Bronchial epithelial cell (primary cell): Measurements from ENCODE around the gene CLEC14A. TPM values are rescaled to one million over a fixed set of nuclear protein-coding genes. Genes with fewer than 3 reads are reported as not detected.
A peak's percentile ranks its signal among the peaks of the same experiment; 100 is the strongest.

Experiments used
- DNase-seq: peaks from one replicate; pipeline ENCODE4 v3.0.0-alpha.2; 2010; ENCODE audit warnings: low read depth
- FAIRE-seq: peaks from 2 replicates; lab custom pipeline; 2011; peaks lifted over from hg19 to GRCh38; lab: Jason Lieb, UNC
- H3K27me3 ChIP-seq: 2 replicates; pipeline ENCODE4 v1.5.1; 2011; ENCODE audit warnings: low read length; ENCODE audit not compliant: control insufficient read depth, insufficient read depth
- H3K36me3 ChIP-seq: 2 replicates; pipeline ENCODE4 v1.5.1; 2011; ENCODE audit warnings: low read length; ENCODE audit not compliant: control insufficient read depth, insufficient read depth
- H3K4me3 ChIP-seq: 2 replicates; pipeline ENCODE4 v1.5.1; 2011; ENCODE audit warnings: mild to moderate bottlenecking, low read depth, low read length, control low read depth
- total RNA-seq: library from RNA; depleted of rRNA; stranded (reverse); fragments of >200 nt; gene quantifications from 2 replicates; pipeline ENCODE4 v1.2.1, GENCODE V29; 2014
- TF ChIP-seq, protein P1 (sequence below): IDR thresholded peaks from 2 replicates; pipeline ENCODE4 v1.5.1; 2011; ENCODE audit warnings: mild to moderate bottlenecking, moderate library complexity, low read length, control low read depth, inconsistent platforms; ENCODE audit not compliant: insufficient read depth, severe bottlenecking

CLEC14A gene
- total RNA-seq, 1 donor from 2014 or later: not detected

DNA sequence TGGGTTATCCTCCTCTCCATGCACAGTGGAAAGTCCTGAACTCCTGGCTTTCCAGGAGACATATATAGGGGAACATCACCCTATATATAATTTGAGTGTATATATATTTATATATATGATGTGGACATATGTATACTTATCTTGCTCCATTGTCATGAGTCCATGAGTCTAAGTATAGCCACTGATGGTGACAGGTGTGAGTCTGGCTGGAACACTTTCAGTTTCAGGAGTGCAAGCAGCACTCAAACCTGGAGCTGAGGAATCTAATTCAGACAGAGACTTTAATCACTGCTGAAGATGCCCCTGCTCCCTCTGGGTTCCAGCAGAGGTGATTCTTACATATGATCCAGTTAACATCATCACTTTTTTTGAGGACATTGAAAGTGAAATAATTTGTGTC is 43.8 kb downstream of the CLEC14A start:
- Histone ChIP-seq H3K4me3 (no peak overlapping the region), H3K36me3 (no peaks in the 10 kb centered on the region), H3K27me3 (peaks cover 31% of the 10 kb centered on the region)
- TF ChIP-seq, protein P1, sequence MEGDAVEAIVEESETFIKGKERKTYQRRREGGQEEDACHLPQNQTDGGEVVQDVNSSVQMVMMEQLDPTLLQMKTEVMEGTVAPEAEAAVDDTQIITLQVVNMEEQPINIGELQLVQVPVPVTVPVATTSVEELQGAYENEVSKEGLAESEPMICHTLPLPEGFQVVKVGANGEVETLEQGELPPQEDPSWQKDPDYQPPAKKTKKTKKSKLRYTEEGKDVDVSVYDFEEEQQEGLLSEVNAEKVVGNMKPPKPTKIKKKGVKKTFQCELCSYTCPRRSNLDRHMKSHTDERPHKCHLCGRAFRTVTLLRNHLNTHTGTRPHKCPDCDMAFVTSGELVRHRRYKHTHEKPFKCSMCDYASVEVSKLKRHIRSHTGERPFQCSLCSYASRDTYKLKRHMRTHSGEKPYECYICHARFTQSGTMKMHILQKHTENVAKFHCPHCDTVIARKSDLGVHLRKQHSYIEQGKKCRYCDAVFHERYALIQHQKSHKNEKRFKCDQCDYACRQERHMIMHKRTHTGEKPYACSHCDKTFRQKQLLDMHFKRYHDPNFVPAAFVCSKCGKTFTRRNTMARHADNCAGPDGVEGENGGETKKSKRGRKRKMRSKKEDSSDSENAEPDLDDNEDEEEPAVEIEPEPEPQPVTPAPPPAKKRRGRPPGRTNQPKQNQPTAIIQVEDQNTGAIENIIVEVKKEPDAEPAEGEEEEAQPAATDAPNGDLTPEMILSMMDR: no peak
- FAIRE-seq (no peak), DNase-seq (no peak)

DNA sequence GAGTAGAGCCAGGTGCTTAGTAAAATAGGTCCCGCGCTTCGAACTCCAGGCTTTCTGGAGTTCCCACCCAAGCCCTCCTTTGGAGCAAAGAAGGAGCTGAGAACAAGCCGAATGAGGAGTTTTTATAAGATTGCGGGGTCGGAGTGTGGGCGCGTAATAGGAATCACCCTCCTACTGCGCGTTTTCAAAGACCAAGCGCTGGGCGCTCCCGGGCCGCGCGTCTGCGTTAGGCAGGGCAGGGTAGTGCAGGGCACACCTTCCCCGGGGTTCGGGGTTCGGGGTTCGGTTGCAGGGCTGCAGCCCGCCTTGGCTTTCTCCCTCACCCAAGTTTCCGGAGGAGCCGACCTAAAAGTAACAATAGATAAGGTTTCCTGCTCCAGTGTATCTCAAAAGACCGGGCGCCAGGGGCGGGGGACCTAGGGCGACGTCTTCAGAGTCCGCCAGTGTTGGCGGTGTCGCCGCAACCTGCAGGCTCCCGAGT is 44.6 kb downstream of the CLEC14A start:
- FAIRE-seq: no peak
- no peak for DNase-seq
- TF ChIP-seq, protein P1: no peak
- peaks cover 31% of the 10 kb centered on the region for H3K27me3 ChIP-seq
- H3K36me3 ChIP-seq: no peaks in the 10 kb centered on the region
- H3K4me3 ChIP-seq: no peak overlapping the region

DNA sequence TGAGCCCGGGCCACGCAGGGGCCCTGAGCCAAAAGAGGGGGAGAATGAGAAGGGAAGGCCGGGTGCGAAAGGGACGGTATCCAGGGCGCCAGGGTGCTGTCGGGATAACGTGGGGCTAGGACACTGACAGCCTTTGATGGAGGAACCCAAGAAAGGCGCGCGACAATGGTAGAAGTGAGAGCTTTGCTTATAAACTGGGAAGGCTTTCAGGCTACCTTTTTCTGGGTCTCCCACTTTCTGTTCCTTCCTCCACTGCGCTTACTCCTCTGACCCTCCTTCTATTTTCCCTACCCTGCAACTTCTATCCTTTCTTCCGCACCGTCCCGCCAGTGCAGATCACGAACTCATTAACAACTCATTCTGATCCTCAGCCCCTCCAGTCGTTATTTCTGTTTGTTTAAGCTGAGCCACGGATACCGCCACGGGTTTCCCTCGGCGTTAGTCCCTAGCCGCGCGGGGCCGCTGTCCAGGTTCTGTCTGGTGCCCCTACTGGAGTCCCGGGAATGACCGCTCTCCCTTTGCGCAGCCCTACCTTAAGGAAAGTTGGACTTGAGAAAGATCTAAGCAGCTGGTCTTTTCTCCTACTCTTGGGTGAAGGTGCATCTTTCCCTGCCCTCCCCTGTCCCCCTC is 45.2 kb downstream of the CLEC14A start:
- DNase-seq: no peak
- H3K36me3 ChIP-seq: no peaks in the 10 kb centered on the region
- peaks cover 31% of the 10 kb centered on the region for H3K27me3 ChIP-seq
- no peak overlapping the region for H3K4me3 ChIP-seq
- TF ChIP-seq, protein P1: no peak
- FAIRE-seq: no peak

DNA sequence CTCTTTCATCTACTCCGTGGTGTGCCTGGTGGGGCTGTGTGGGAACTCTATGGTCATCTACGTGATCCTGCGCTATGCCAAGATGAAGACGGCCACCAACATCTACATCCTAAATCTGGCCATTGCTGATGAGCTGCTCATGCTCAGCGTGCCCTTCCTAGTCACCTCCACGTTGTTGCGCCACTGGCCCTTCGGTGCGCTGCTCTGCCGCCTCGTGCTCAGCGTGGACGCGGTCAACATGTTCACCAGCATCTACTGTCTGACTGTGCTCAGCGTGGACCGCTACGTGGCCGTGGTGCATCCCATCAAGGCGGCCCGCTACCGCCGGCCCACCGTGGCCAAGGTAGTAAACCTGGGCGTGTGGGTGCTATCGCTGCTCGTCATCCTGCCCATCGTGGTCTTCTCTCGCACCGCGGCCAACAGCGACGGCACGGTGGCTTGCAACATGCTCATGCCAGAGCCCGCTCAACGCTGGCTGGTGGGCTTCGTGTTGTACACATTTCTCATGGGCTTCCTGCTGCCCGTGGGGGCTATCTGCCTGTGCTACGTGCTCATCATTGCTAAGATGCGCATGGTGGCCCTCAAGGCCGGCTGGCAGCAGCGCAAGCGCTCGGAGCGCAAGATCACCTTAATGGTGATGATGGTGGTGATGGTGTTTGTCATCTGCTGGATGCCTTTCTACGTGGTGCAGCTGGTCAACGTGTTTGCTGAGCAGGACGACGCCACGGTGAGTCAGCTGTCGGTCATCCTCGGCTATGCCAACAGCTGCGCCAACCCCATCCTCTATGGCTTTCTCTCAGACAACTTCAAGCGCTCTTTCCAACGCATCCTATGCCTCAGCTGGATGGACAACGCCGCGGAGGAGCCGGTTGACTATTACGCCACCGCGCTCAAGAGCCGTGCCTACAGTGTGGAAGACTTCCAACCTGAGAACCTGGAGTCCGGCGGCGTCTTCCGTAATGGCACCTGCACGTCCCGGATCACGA is 46.0 kb downstream of the CLEC14A start:
- Histone ChIP-seq H3K4me3 (no peak overlapping the region), H3K27me3 (peaks cover 31% of the 10 kb centered on the region), H3K36me3 (no peaks in the 10 kb centered on the region)
- FAIRE-seq (no peak), DNase-seq (peak; percentile 58)
- TF ChIP-seq, protein P1: no peak

DNA sequence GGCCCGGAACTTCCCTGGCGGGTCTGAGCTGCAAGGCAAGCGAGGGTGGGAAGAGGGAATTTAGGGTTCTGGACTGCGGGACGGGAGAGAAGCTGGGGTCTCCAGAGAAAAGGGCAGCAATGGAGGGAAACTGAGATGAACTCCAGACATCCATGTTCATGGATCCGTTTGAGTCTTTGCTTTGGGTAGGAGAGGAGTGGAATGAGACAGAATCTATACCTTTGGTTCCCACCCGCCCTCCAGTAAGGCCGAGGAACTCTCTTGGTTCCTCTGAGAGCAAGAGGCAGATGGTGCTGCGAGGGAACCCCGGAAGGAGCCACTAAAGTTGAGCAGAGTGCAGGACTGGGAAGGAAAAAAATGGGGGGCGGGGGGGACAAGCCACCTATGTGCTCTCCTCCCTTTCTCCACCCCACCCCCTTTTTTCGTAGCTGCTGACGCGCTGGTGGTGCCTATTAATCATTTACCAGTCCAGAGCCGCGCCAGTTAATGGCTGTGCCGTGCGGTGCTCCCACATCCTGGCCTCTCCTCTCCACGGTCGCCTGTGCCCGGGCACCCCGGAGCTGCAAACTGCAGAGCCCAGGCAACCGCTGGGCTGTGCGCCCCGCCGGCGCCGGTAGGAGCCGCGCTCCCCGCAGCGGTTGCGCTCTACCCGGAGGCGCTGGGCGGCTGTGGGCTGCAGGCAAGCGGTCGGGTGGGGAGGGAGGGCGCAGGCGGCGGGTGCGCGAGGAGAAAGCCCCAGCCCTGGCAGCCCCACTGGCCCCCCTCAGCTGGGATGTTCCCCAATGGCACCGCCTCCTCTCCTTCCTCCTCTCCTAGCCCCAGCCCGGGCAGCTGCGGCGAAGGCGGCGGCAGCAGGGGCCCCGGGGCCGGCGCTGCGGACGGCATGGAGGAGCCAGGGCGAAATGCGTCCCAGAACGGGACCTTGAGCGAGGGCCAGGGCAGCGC is 47.0 kb downstream of the CLEC14A start:
- peaks cover 31% of the 10 kb centered on the region for H3K27me3 ChIP-seq
- no peak for DNase-seq
- TF ChIP-seq, protein P1: no peak
- no peaks in the 10 kb centered on the region for H3K36me3 ChIP-seq
- H3K4me3 ChIP-seq: no peak overlapping the region
- FAIRE-seq: no peak
